Activated CD4-positive, alpha-beta T cell treated with anti-CD3 and anti-CD28 coated beads, Interleukin-2, amount 10 ng/mL, durations not matched to agents 7 days and 5 days (primary cell): Measurements from ENCODE around the gene SLC39A11. TPM values are rescaled to one million over a fixed set of nuclear protein-coding genes. Genes with fewer than 3 reads are reported as not detected.

Experiments used
- CTCF ChIA-PET: fragments of 350-600 bp; sonication (Branson Sonifier 250); formaldehyde crosslinking; loops from one replicate; lab custom pipeline; 2021; ENCODE audit warnings: antibody characterized with exemption; lab: Charles Lee
- POLR2A ChIA-PET: fragments of 350-600 bp; sonication (Branson Sonifier 250); formaldehyde crosslinking; loops from one replicate; lab custom pipeline; 2021; ENCODE audit warnings: antibody characterized with exemption; lab: Charles Lee
- DNase-seq: peaks from one replicate; pipeline ENCODE4 v3.0.0-alpha.2; 2020
- H3K27ac Mint-ChIP-seq: one replicate; pipeline ENCODE4 v1.8.0; 2021; ENCODE audit warnings: mild to moderate bottlenecking, moderate library complexity, mixed read lengths
- H3K27me3 Mint-ChIP-seq: one replicate; pipeline ENCODE4 v1.8.0; 2021; ENCODE audit warnings: mixed read lengths
- H3K36me3 Mint-ChIP-seq: one replicate; pipeline ENCODE4 v1.8.0; 2021; ENCODE audit warnings: low read depth, mixed read lengths
- H3K4me1 Mint-ChIP-seq: one replicate; pipeline ENCODE4 v1.8.0; 2021; ENCODE audit warnings: mixed read lengths
- H3K4me3 Mint-ChIP-seq: one replicate; pipeline ENCODE4 v1.8.0; 2021; ENCODE audit warnings: mild to moderate bottlenecking, moderate library complexity, mixed read lengths
- H3K9me3 Mint-ChIP-seq: one replicate; pipeline ENCODE4 v1.8.0; 2021; ENCODE audit warnings: mixed read lengths
- total RNA-seq, 2 experiments: library from RNA; stranded (reverse); gene quantifications; one replicate each; pipeline ENCODE4 v1.2.3, GENCODE V29; 2021

SLC39A11 gene
- total RNA-seq, 2 experiments from 2014 or later, result 19.5 to 23.4 TPM

DNA sequence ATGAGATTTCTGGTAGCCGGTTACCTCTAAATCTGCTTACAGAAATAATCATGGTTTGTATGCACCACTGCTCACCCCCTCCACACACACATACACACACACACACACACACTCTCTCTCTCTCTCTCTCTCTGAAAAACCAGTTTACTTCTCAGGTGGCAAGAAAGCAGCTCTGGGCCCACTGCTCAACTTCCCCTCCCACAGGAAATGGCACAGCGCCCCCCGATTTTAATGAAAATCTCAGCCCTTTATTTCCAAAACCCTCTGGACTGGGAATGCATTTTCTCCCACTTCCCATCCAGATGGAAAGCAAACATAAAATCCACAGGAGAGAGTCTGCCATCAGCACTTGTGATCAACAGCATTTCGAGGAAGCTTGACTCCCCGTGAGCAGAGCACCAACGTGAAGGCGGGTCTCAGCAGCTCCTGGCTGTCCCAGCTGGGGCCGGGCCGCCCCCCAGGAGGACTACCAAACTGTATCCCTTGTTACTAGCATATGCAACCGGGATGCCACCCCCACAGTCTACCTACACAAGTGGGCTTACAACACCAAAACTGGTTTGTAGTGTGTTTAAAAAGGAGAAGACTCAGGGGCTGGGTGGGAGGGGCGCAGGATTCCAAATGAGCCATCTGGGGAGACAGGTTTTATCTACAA lies 121.1 kb downstream of the SLC39A11 start:
- Mint-ChIP-seq H3K9me3 (peaks cover 8% of the 10 kb centered on the region), H3K27me3 (no peaks in the 10 kb centered on the region), H3K36me3 (peaks cover 2% of the 10 kb centered on the region), H3K4me3 (no peak overlapping the region), H3K4me1 (no peaks in the 10 kb centered on the region), H3K27ac (no peak overlapping the region)
- ChIA-PET CTCF (no interaction called here), POLR2A (no interaction called here)
- DNase-seq, result no peak

DNA sequence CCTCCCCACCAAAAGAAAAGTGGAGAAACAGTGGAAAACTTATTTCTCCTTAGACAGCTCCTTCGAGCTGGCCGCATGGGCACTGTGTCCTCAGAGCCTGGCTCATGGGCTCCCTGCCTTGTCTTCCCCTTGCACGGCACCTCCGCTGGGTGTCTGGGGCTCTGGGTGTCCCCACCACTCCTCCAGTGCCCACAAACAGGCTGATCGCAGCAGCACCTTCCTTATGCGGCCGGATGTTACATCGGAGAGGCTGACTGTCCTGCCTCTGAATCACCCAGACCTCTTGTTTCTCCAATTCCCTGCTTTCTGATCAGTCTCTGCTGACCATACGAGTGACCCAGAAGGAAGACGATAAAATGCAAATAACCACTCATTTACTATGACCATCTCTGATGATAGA lies 121.7 kb downstream of the SLC39A11 start:
- no peak overlapping the region for H3K4me3 Mint-ChIP-seq
- POLR2A ChIA-PET, result no interaction called here
- CTCF ChIA-PET, result no interaction called here

DNA sequence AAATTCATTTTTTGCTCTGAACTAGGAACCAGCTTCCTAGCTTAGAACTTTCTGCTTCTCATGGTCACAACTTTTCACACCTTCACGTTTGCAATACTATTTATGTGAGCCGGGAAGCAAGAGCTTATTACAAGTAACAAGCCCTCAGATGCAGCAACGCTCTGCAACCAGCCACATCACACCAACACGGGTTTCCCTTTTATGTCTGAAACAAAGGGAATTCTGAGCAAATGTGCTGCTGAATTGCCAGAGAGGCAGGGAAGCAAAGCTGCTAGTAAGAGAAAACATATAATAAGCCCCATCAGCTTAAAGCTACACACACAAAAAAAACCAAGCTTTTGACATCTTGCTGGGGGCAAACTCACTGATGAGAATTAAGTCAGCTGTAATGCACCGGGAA lies 122.2 kb downstream of the SLC39A11 start:
- CTCF ChIA-PET, result no interaction called here
- Mint-ChIP-seq H3K4me3 (no peak overlapping the region), H3K4me1 (no peaks in the 10 kb centered on the region), H3K27me3 (no peaks in the 10 kb centered on the region), H3K36me3 (no peaks in the 10 kb centered on the region), H3K9me3 (peaks cover 2% of the 10 kb centered on the region), H3K27ac (no peak overlapping the region)
- no peak for DNase-seq
- POLR2A ChIA-PET, result no interaction called here

More for the DNA sequence above, 121.7 kb downstream of the SLC39A11 start:
- Mint-ChIP-seq H3K9me3 (peaks cover 6% of the 10 kb centered on the region), H3K36me3 (peaks cover 2% of the 10 kb centered on the region), H3K4me1 (no peaks in the 10 kb centered on the region), H3K27me3 (no peaks in the 10 kb centered on the region), H3K27ac (no peak overlapping the region)
- no peak for DNase-seq

DNA sequence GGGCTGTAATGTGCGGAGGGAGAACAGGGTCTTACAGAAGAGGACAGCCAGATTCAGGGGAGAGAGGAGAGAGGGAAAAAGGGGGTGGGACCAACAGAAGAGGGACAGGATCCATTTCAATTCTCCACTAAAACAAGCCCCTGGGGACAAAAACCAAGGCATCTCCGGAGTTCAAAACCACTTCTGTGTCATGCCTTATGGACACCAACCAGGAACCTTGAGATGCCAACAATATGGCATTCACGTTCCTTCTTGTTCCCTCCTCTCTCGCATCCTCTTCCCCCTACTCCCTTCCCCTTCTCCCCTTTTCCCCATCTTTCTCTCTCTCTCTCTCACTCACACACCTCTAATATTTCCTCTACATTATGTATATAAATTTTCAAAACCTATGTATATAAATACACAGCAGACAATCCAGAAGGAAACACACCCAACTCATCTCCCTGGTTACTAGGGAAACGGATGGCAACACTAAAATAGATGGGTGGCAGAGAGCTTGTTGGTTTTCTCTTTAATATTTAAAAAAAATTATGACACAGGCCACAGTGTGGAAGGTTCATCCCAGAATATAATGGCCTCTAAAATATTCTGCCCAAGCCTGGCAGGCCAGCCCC lies 123.1 kb downstream of the SLC39A11 start:
- no peak for DNase-seq
- ChIA-PET CTCF (no interaction called here), POLR2A (no interaction called here)
- H3K9me3 Mint-ChIP-seq, result no peaks in the 10 kb centered on the region
- no peaks in the 10 kb centered on the region for H3K4me1 Mint-ChIP-seq
- H3K4me3 Mint-ChIP-seq, result no peak overlapping the region
- H3K36me3 Mint-ChIP-seq, result no peaks in the 10 kb centered on the region
- no peak overlapping the region for H3K27ac Mint-ChIP-seq
- H3K27me3 Mint-ChIP-seq, result no peaks in the 10 kb centered on the region

DNA sequence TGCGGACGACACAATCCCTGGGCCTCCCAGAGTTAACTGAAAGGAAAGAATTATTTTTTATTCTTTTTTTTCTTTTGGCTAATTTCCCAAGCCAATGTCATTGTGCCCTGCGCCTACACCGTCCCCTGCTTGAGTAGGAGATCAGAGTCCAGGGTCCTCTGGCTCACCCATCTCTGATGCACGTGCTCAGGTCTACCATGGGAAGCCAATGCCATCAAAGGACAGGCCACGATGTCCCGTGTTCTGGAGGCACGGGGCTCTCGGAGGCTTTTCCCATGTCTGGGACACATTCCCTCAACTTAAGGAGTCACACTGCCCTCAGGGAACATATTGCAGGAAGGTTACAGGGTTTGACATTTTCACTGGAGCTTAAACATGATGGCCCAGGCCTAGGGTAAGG lies 123.7 kb downstream of the SLC39A11 start:
- H3K9me3 Mint-ChIP-seq, result no peaks in the 10 kb centered on the region
- no peaks in the 10 kb centered on the region for H3K36me3 Mint-ChIP-seq
- H3K4me1 Mint-ChIP-seq, result no peaks in the 10 kb centered on the region
- CTCF ChIA-PET, result no interaction called here
- no peak overlapping the region for H3K27ac Mint-ChIP-seq
- H3K4me3 Mint-ChIP-seq, result no peak overlapping the region
- POLR2A ChIA-PET, result no interaction called here
- H3K27me3 Mint-ChIP-seq, result no peaks in the 10 kb centered on the region
- no peak for DNase-seq

DNA sequence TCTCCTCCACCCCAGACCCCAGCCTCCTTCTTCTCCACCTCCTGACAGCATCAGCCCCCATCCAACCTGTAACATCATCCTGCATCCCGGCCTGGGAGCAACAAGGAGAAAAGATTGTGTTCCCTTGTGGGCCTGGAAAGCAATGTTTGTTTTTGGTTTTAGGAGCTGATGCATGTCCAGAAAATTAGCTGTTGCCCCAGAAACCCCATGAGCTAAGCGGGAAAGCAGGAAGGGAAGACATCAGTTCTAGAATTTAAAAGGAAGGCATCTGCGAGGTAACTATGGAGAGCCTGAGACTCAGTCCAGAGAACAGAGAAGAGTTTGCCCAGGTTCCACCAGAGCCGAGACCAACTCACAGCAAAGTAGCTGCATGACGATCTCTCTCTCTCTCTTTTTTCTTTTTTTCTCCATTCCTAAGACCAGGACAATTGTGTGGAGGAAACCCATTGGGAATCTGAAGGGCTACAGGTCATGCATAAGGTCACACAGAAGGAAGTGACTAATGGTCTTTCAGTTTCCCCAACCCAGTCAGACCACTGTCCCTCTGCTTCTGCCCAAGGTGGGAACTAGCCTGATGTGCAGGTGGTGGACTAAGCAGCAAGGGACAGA lies 124.4 kb downstream of the SLC39A11 start:
- ChIA-PET POLR2A (no interaction called here), CTCF (interaction anchor here (1.3 kb wide), 1 partner anchor 12 kb away, joined by 3 read pairs; no protein-coding TSS in a partner anchor)

DNA sequence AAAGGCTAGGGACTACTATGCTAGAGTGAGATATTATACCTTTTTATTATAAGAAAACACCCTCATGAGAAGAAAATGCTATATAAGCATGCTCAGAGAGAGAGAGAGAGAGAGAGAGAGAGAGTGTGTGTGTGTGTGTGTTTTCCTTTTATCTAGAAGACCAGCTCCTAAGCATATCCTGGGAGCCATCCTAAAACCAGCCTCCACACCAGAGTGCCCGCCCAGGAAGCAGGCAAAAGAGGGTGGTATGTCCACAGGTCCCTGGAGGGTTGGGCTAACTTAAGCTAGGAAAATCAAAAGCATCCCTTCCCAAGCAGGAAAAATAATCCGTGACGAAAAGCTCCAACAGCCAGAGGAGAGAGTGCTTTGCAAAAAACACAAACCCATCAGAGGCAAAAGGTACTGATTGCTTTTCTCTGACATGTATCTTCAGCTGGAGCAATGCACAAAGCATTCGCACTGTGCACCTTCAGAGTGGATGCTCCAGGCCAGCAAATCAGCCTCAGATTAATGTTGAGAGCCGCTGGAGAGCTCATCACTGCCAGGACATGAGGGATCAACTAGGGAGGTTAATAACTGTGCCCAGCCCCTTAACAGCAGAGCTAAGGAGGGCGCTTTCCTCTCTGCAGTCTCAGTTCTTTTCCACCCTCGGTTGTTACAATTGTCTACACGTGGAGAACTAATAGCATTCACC lies 125.1 kb downstream of the SLC39A11 start:
- no peaks in the 10 kb centered on the region for H3K4me1 Mint-ChIP-seq
- no peak overlapping the region for H3K27ac Mint-ChIP-seq
- DNase-seq, result no peak
- no peak overlapping the region for H3K4me3 Mint-ChIP-seq
- POLR2A ChIA-PET, result no interaction called here
- no peaks in the 10 kb centered on the region for H3K36me3 Mint-ChIP-seq
- no peaks in the 10 kb centered on the region for H3K9me3 Mint-ChIP-seq
- CTCF ChIA-PET, result interaction anchor here (1.3 kb wide), 1 partner anchor 13 kb away, joined by 3 read pairs; no protein-coding TSS in a partner anchor
- no peaks in the 10 kb centered on the region for H3K27me3 Mint-ChIP-seq

More for the DNA sequence above, 124.4 kb downstream of the SLC39A11 start:
- no peaks in the 10 kb centered on the region for H3K36me3 Mint-ChIP-seq
- H3K27me3 Mint-ChIP-seq, result no peaks in the 10 kb centered on the region
- no peak overlapping the region for H3K4me3 Mint-ChIP-seq
- no peaks in the 10 kb centered on the region for H3K9me3 Mint-ChIP-seq
- no peak for DNase-seq
- no peak overlapping the region for H3K27ac Mint-ChIP-seq
- H3K4me1 Mint-ChIP-seq, result no peaks in the 10 kb centered on the region

DNA sequence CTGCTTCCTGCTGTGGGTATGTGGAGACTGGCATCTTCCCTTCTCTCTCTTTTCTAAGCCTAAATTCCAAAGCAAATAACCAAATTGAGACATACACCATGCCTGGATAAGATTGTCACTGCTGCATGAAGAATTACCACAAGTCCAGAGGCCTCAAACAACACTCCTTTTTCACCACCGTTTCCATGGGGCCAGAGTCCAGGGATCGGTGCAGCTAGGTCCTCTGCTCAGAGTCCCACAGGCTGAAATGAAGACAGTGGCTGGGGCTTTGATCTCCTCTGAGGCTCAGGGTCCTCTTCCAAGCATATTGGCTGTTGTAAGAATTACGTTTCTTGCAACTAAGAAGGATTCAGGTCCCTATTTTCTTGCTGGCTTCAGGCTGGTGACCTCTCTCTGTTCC lies 130.4 kb downstream of the SLC39A11 start:
- Mint-ChIP-seq H3K4me3 (no peak overlapping the region), H3K4me1 (no peaks in the 10 kb centered on the region), H3K9me3 (no peaks in the 10 kb centered on the region), H3K27ac (no peak overlapping the region), H3K27me3 (no peaks in the 10 kb centered on the region), H3K36me3 (no peaks in the 10 kb centered on the region)
- ChIA-PET POLR2A (no interaction called here), CTCF (no interaction called here)
- no peak for DNase-seq

DNA sequence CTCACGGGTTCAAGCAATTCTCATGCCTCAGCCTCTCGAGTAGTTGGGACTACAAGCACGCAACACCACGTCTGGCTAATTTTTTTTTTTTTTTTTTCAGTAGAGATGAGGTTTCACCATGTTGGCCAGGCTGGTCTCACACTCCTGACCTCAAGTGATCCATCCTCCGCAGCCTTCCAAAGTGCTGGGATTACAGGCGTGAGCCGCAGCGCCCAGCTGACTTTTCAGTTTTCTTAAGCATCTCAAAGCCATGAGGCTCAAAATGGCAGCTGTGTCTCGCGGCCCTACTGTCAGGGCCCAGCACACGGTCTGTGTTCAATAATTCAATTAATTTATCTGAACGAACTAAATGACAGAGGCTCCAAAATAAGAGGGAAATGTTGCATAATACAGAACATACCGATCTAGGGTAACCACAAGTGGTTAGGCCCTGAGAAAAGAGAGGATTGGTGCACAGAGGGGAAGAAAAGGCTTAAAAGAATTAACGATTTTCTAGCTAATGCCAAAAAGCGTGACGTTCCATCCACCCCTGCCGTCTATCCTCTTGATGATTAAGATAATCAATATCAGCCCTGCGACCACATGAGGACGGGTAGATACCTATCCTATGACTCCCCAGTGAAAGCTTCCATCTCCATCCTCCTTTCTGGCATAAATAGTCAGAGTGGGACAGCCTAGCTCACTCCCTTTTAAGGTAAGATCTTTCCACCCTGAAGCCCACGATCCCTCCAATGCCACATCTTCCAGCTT lies 136.9 kb downstream of the SLC39A11 start:
- H3K4me3 Mint-ChIP-seq, result no peak overlapping the region
- ChIA-PET CTCF (interaction anchor here (0.6 to 1.2 kb wide), 4 partner anchors 9 to 183 kb away, joined by 3 read pairs; no protein-coding TSS in a partner anchor), POLR2A (no interaction called here)
- H3K36me3 Mint-ChIP-seq, result no peaks in the 10 kb centered on the region
- no peak overlapping the region for H3K27ac Mint-ChIP-seq
- DNase-seq, result no peak
- no peaks in the 10 kb centered on the region for H3K27me3 Mint-ChIP-seq
- H3K9me3 Mint-ChIP-seq, result no peaks in the 10 kb centered on the region
- no peaks in the 10 kb centered on the region for H3K4me1 Mint-ChIP-seq

DNA sequence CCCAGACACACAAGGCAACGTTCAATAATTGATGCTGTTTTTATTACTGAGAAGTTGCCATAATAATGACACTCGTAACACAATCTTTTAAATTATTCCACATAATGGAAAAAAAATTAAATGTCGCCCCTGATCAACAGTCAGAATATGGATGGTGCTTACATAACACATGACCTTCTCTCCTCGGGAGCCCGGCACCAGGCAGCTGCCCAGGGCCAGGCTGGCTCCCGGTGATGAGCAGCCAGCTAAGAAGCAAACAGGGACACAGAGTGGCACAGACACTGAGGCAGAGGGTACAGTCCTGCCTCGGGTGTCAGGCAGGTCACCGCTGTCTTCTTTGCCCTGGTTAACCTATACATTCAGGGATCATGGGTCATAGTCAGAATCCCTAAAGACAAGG lies 137.9 kb downstream of the SLC39A11 start:
- ChIA-PET POLR2A (no interaction called here), CTCF (interaction anchor here (0.6 to 0.9 kb wide), 2 partner anchors 144 to 184 kb away, joined by 3 read pairs; no protein-coding TSS in a partner anchor)
- H3K36me3 Mint-ChIP-seq, result no peaks in the 10 kb centered on the region
- H3K4me3 Mint-ChIP-seq, result no peak overlapping the region
- H3K27ac Mint-ChIP-seq, result no peak overlapping the region
- no peaks in the 10 kb centered on the region for H3K9me3 Mint-ChIP-seq
- DNase-seq, result no peak
- H3K27me3 Mint-ChIP-seq, result no peaks in the 10 kb centered on the region
- no peaks in the 10 kb centered on the region for H3K4me1 Mint-ChIP-seq

DNA sequence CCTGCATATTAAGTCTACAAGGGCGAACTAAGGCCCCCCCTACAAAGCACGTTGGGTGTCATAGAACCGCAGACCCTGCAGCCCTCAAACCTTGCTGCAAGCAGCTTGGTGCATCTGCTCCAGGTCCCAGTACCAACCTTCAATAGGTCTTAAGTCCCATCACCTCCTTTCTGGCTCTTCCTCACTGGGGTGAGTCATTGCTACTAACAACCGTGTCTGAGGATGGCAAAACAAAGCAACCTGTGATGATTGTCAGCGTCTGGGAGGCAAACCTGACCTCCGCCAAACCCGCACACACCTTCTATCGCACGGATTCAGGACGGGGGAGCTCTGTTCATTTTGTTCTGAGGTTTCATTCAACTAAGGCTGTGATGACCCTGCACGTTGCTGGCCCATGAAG lies 138.9 kb downstream of the SLC39A11 start:
- no peak for DNase-seq
- no peak overlapping the region for H3K4me3 Mint-ChIP-seq
- ChIA-PET CTCF (no interaction called here), POLR2A (no interaction called here)
- no peaks in the 10 kb centered on the region for H3K9me3 Mint-ChIP-seq
- H3K27me3 Mint-ChIP-seq, result no peaks in the 10 kb centered on the region
- H3K36me3 Mint-ChIP-seq, result no peaks in the 10 kb centered on the region
- H3K4me1 Mint-ChIP-seq, result no peaks in the 10 kb centered on the region
- no peak overlapping the region for H3K27ac Mint-ChIP-seq

DNA sequence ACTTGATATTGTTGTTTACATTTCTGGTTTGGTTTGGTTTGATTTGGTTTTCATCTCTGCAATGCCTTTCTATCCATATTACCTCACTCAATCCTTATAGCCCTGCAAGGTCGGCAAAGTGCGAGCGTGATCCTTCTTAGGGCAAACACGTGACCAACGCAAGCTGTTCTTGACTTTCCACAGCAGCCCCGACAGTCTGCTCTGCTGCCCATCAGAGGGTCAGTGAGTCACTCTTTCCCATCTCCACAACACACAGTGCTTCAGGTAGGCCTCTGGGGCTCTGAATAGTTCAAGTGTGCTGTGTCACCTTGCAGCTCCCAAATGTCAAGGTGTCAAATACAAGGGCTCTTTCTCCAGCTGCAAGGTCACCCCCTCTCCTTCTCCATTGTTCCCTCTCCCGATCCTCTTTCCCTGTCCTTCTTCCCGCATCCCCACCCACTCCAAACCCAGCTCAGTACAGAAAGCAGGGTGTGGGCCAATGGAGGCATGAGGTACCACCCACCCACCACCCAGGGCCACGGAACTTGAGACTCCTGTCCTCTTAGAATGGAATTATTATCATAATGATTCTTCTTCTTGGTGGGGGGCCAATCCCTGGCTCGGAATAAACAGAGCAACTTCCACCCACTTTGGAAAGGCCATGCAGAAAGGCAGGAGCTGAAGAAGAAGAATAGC lies 139.7 kb downstream of the SLC39A11 start:
- Mint-ChIP-seq H3K9me3 (no peaks in the 10 kb centered on the region), H3K4me3 (no peak overlapping the region), H3K27me3 (no peaks in the 10 kb centered on the region), H3K27ac (no peak overlapping the region), H3K36me3 (no peaks in the 10 kb centered on the region), H3K4me1 (no peaks in the 10 kb centered on the region)
- CTCF ChIA-PET, result no interaction called here
- DNase-seq, result no peak
- POLR2A ChIA-PET, result no interaction called here
